GM12873 (cell line): Measurements from ENCODE around the gene DROSHA.

Experiments used
- TF ChIP-seq, protein P1 (sequence below): IDR thresholded peaks from 2 replicates; pipeline ENCODE4 v1.5.1; 2012; ENCODE audit warnings: low read depth, mild to moderate bottlenecking, moderate library complexity, low read length, control low read depth; ENCODE audit not compliant: insufficient read depth; ENCODE audit errors: missing control alignments

DROSHA gene

DNA sequence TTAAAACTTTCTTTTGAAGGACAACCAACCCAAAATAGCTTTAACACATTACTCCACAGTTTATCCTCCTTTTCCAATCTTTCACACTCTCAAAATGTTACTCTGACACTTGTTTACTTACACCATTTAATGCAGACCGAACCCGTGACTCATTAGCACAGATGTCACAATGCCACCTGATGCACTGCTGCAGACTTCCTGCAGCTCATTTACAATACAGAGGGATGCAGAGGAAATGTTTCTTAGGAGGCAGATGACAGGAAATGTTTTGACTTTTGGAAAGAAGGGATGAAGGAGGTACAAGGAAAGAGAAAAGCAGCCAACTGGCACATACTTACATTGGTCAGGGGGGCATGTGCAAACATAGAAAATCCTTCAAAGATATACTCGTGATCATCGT is 39.0 kb downstream of the DROSHA start:
- TF ChIP-seq, protein P1, sequence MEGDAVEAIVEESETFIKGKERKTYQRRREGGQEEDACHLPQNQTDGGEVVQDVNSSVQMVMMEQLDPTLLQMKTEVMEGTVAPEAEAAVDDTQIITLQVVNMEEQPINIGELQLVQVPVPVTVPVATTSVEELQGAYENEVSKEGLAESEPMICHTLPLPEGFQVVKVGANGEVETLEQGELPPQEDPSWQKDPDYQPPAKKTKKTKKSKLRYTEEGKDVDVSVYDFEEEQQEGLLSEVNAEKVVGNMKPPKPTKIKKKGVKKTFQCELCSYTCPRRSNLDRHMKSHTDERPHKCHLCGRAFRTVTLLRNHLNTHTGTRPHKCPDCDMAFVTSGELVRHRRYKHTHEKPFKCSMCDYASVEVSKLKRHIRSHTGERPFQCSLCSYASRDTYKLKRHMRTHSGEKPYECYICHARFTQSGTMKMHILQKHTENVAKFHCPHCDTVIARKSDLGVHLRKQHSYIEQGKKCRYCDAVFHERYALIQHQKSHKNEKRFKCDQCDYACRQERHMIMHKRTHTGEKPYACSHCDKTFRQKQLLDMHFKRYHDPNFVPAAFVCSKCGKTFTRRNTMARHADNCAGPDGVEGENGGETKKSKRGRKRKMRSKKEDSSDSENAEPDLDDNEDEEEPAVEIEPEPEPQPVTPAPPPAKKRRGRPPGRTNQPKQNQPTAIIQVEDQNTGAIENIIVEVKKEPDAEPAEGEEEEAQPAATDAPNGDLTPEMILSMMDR, result no peak

DNA sequence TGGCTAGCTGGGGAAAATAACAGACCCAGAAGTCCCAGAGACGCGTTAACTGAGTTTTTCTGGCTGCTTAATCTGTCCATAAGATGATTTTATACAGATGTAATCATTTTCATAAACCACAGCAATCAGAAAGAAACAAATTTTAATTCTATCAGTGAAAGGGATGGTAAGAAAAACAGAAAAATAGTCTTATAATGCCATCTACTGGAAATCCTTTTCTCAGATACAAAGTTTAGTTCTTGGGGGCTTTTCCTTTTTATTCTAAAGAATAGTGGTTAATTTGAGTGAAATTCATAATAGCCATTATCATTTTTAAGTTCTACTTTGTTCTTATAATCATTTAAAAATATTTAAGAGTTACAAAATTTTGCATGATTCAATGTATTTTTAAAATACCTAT is 44.4 kb downstream of the DROSHA start:
- TF ChIP-seq, protein P1, result no peak

DNA sequence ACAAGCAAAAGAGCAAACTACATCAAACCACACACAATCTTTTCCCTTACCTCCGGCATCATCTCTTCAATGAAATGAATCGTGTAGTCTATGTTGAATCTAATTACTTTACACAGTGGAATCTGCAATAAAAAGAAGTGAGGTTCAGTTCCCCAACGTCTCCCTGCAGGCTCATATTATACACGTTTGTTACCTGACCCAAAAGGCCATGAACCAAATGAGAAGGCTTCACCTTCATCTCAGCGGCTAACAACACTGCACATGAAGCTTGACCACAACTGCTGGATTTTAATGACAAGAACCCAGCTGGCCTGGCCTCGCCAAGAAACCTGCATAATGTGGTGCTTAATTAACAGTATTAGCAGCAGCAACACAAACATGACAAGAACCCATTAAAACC is 45.5 kb downstream of the DROSHA start:
- TF ChIP-seq, protein P1, result no peak

DNA sequence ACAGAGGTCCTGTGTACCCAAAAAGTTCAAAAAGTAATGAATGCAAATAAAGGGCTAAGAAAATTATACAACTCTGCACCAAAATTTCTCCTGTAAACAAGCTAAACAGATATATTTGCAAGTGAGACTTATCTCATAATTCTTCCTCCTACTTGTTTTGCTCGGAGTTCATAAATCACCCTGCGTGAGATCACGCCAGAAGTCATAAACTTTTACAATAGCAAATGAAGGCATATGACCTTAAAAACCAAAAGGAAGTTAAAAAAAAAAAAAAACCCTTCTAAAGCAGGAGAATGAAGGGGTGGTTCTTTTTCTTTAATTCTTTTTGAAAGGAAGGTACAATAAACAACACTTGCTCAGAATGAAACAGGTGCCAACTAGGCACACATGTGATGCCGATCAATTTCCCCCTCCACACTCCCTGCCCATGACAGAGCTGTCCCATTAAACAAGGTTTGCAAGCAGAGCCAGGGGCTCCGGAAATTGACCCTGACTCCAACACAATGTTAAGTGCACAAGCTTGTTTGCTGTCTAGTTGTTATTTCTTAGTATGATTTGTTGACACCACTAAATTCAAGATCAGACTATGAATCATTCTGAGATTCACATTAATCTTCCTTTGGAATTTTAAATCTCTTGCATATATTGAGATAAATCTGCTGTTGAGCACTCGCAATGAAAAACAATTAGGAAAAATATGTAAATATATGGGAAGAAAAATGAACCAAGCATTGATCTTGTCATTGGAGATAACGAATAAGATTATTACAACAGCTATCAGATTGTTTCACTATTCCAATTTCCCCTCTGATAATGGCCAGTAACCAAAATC is 46.3 kb downstream of the DROSHA start:
- TF ChIP-seq, protein P1, result no peak

DNA sequence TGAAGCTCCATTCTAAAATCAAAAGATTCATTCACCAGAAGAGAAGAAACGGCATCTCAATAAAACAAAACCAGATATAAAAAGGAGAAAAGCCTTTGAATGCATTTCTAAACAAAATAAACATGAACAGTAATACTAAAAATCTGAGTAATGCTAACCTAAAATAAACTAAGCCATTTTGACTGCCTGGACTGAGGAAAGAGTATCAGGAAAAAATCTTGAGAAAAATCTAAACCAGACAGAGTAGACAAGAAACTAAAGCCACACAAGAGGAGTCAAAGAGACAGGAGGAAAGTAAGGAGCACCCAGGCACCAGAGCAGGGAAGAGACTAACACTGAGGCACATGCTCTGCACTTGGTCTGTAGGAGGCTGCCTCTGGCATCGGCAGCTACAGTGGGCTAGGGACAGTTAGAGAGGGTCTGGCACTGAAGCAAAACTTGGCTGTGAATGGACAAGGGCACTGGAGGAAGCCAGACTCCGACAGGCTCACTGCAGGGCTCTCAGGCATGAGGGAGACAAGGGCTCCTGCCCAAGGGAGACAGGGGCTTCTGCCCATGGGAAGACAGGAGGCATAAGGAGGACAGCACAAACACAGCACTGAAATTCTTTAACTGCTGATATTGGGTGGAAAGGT is 50.2 kb downstream of the DROSHA start:
- TF ChIP-seq, protein P1, result no peak

DNA sequence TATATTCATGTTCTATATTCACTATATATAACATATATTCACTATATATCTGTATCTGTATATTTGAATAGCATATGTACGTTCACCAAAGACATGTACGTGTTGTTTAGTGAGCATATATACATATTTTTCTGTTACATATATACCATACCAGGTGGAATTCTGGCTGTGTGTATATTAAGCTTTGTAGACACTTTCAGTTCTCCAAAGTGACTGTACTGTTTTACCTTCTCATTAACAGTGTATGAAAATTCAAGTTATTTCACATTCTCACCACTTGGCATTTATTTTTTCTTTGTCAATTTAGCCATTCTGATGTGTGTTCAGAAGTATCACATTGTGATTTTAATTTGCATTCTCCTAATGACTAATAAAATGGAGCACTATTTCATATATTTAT is 52.2 kb downstream of the DROSHA start:
- TF ChIP-seq, protein P1, result no peak

DNA sequence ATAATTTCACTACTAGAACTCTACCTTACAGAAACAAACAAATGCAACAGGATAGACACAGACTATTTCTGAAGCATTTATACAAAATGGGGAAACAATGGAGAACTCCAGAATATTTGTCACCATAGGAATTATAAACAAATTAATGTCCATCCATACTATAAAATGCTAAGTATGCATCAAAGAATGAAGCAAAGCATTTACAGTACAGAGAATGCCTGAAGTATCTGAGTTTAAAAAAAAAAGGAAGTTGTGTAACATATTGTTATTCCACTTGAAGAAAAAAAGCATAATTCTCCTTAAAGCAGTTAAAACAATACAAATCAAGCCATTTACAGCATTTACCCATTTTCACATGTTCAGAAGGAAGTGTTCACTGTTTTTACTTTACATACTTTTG is 53.0 kb downstream of the DROSHA start:
- TF ChIP-seq, protein P1, result no peak
